ENCODE data around the gene SMTNL2.
A peak's percentile ranks its signal among the peaks of the same experiment; 100 is the strongest.
"Not testable (repeated sequence)": the region's sequence is repeated elsewhere in the genome, so short reads cannot be mapped to it uniquely, and the experiment has no call there.

Gene SMTNL2

GRCh38 chr17:4562015-4562969 lies 22.0 kb upstream of the SMTNL2 start:
- Mint-ChIP-seq H3K4me3 (peak overlapping the region; percentile 31), H3K27me3 (ENCODE audit: low read depth) (peaks cover 5% of the 10 kb centered on the region)

DNA sequence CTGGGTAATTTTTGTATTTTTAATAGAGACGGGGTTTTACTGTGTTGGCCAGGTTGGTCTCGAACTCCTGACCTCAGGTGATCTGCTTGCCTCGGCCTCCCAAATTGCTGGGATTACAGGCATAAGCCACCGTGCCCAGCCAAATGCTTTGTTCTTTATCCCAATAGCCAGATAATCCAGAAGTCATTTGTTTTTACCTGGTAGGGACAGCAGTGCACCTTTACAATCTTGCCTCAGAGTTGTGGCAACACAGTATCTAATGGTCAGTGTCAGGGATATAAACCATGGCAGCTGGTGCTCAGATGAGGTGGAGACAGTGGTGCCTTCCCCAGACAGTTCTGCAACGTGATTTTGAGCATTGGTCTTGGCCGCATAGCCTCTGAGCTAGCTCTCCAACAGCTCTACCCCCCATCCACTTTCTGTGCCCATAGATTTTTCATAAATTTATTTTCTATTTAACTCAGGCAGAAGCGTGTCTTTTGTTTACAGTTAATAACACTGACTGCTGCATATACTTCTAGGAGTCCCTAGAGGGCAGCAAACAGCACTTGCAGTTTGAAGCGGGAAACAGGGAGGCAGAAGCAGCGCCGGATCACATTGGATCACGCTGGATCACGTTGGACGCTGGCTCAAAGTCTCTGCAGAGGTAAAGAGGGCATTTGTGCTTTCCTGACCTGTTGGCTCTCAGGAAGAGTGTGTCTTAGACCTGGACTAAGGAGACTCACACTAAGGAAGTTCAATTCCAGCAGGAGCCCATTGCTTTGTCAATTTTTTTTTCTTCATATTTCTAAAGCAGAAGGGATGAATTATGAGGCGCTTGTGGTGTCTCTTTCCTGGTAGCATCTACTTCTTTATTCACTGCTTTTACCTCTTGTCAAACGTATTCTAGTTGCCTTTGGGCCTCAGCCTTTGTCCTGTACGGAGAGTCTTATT lies 18.9 kb upstream of the SMTNL2 start:
- no peaks in the 10 kb centered on the region for H3K9me3 Mint-ChIP-seq
- H3K27ac Mint-ChIP-seq, result peak overlapping the region; percentile 42
- peaks cover 15% of the 10 kb centered on the region for H3K27me3 Mint-ChIP-seq (ENCODE audit: low read depth)
- H3K36me3 Mint-ChIP-seq (ENCODE audit: low read depth), result no peaks in the 10 kb centered on the region
- no peak overlapping the region for H3K4me3 Mint-ChIP-seq
- H3K4me1 Mint-ChIP-seq (ENCODE audit: low read depth), result peaks cover 35% of the 10 kb centered on the region

More at GRCh38 chr17:4562015-4562969, 22.0 kb upstream of the SMTNL2 start:
- Mint-ChIP-seq H3K27ac (peak overlapping the region; percentile 78), H3K36me3 (ENCODE audit: low read depth) (no peaks in the 10 kb centered on the region), H3K4me1 (ENCODE audit: low read depth) (peaks cover 34% of the 10 kb centered on the region), H3K9me3 (no peaks in the 10 kb centered on the region)

DNA sequence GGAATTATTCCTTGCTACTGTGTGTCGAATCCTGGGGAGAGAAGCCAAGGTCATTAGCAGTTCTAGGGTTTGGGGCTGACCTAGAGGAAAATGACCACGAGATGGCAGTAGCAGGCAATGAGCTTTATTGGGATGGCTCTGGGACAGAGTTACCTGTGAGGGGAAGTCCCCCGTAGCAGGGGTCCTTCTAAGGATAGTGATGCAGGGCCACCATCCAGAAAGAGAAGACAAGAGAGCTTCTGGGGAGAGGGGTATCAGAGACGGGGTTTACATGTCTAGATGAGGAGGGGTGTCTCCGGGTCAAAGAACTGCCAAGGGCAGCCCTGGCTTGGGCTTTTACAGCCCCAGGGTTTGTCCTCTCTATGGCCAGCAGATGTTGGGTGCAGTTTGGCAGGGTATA lies 17.5 kb upstream of the SMTNL2 start:
- Mint-ChIP-seq H3K4me3 (no peak overlapping the region), H3K4me1 (ENCODE audit: low read depth) (peaks cover 32% of the 10 kb centered on the region), H3K27me3 (ENCODE audit: low read depth) (peaks cover 15% of the 10 kb centered on the region), H3K27ac (no peak overlapping the region), H3K9me3 (no peaks in the 10 kb centered on the region), H3K36me3 (ENCODE audit: low read depth) (no peaks in the 10 kb centered on the region)

- H3K4me3 Mint-ChIP-seq, result no peak overlapping the region
- H3K36me3 Mint-ChIP-seq (ENCODE audit: low read depth), result no peaks in the 10 kb centered on the region
- no peak overlapping the region for H3K27ac Mint-ChIP-seq
- H3K9me3 Mint-ChIP-seq, result no peaks in the 10 kb centered on the region
- peaks cover 23% of the 10 kb centered on the region for H3K4me1 Mint-ChIP-seq (ENCODE audit: low read depth)
- peaks cover 26% of the 10 kb centered on the region for H3K27me3 Mint-ChIP-seq (ENCODE audit: low read depth)
Measured at GRCh38 chr17:4569591-4569990, 14.7 kb upstream of the SMTNL2 start.

GRCh38 chr17:4572131-4572530 lies 12.2 kb upstream of the SMTNL2 start:
- Mint-ChIP-seq H3K9me3 (no peaks in the 10 kb centered on the region), H3K27me3 (ENCODE audit: low read depth) (peaks cover 24% of the 10 kb centered on the region), H3K36me3 (ENCODE audit: low read depth) (no peaks in the 10 kb centered on the region), H3K4me3 (no peak overlapping the region), H3K27ac (no peak overlapping the region), H3K4me1 (ENCODE audit: low read depth) (peaks cover 13% of the 10 kb centered on the region)

DNA sequence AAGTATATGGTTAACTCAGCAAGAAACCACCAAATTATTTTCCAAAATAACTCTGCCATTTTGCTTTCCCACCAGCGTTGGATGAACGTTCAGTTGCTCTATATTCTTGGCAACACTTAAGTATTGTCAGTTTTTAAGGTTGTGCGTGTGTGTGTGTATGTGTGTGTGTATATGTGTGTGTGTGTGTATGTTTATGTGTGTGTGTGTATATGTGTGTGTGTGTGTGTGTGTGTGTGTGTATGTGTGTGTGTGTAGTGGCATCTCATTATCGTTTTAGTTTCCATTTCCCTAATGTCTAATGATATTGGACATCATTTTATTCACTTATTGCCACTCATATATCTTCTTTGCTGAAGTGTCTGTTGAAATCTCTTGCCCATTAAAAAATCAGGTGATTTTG lies 11.2 kb upstream of the SMTNL2 start:
- no peak overlapping the region for H3K4me3 Mint-ChIP-seq
- H3K27ac Mint-ChIP-seq, result no peak overlapping the region
- H3K4me1 Mint-ChIP-seq (ENCODE audit: low read depth), result peaks cover 13% of the 10 kb centered on the region
- H3K9me3 Mint-ChIP-seq, result no peaks in the 10 kb centered on the region
- H3K27me3 Mint-ChIP-seq (ENCODE audit: low read depth), result peaks cover 24% of the 10 kb centered on the region
- H3K36me3 Mint-ChIP-seq (ENCODE audit: low read depth), result no peaks in the 10 kb centered on the region

DNA sequence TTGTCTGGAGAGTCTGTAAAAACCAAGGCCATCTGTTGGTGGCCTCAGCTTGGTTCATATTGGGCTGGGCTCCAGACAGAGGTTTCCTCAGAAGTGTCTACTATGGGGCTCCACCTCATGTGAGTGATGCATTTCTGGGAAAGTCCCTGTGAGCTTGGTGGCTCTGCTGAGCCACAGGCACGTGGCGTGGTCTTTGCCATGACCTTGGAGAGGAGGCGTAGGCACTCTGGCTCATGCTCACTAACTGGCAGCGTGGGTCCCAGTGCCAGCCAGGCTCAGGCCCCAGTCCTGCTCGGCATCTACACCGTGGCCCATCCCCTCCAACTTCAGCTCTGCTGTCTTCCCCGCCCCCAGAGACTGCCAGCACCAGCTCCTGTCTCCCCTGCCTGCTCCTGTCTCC lies 10.7 kb upstream of the SMTNL2 start:
- no peaks in the 10 kb centered on the region for H3K36me3 Mint-ChIP-seq (ENCODE audit: low read depth)
- H3K9me3 Mint-ChIP-seq, result no peaks in the 10 kb centered on the region
- H3K4me1 Mint-ChIP-seq (ENCODE audit: low read depth), result peaks cover 13% of the 10 kb centered on the region
- H3K27me3 Mint-ChIP-seq (ENCODE audit: low read depth), result peaks cover 21% of the 10 kb centered on the region
- no peak overlapping the region for H3K4me3 Mint-ChIP-seq
- H3K27ac Mint-ChIP-seq, result no peak overlapping the region

- H3K27me3 Mint-ChIP-seq (ENCODE audit: low read depth), result peaks cover 20% of the 10 kb centered on the region
- H3K27ac Mint-ChIP-seq, result no peak overlapping the region
- H3K4me3 Mint-ChIP-seq, result no peak overlapping the region
- H3K4me1 Mint-ChIP-seq (ENCODE audit: low read depth), result peaks cover 13% of the 10 kb centered on the region
- no peaks in the 10 kb centered on the region for H3K36me3 Mint-ChIP-seq (ENCODE audit: low read depth)
- H3K9me3 Mint-ChIP-seq, result no peaks in the 10 kb centered on the region
Measured at GRCh38 chr17:4574448-4575045, 9.8 kb upstream of the SMTNL2 start.

DNA sequence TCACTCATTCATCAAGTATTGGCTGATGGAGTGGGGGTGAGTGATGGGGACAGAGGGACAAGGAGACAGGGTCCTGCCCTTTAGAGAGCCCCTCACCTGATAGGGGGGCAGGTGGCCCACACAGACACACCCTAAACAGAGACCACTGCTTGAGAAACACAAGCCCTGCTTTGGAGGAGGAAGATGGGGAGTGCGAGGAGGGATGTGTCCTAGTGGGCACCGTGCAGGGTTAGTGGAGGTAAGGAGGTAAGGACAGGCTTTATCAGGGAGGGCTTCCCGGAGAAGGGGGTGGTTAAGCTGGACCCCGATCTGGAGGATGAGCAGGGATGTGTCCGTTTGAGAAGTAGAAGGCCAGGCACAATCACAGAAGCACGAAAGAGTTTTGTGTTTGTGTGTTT lies 8.2 kb upstream of the SMTNL2 start:
- H3K36me3 Mint-ChIP-seq (ENCODE audit: low read depth), result no peaks in the 10 kb centered on the region
- H3K27me3 Mint-ChIP-seq (ENCODE audit: low read depth), result peaks cover 18% of the 10 kb centered on the region
- H3K27ac Mint-ChIP-seq, result no peak overlapping the region
- no peaks in the 10 kb centered on the region for H3K9me3 Mint-ChIP-seq
- H3K4me1 Mint-ChIP-seq (ENCODE audit: low read depth), result peaks cover 12% of the 10 kb centered on the region
- H3K4me3 Mint-ChIP-seq, result no peak overlapping the region

DNA sequence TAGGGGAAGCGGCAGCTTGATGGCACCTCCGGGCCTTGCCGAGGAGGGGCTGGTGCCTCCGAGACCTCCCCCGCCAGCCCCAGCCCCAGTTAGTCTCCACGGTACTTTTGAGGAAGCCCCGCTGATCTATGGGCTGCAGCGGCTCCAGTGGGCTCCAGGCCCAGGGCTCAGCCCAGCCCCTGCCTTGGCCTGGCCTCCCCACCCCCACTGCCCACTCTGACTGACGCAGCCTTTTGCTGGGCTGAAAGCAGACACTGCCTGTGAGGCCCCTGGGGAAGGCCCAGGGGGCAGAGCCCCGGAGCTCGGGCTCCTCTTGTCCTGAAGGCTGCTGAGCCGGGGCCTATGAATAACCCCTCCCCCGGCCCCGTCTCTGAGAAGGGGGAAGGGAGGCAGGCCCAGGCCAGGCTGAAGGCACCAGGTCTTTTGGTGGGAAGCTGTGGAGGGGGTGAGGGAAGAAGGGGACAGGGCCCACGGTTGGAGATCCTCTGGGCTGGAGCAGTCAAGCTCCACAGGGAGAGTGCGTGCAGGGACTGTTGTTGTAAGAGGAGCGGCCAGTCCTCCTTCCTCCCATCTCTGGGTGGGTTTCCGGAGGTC lies 7.5 kb upstream of the SMTNL2 start:
- Mint-ChIP-seq H3K4me3 (no peak overlapping the region), H3K4me1 (ENCODE audit: low read depth) (peaks cover 12% of the 10 kb centered on the region), H3K9me3 (no peaks in the 10 kb centered on the region), H3K27ac (no peak overlapping the region), H3K36me3 (ENCODE audit: low read depth) (no peaks in the 10 kb centered on the region), H3K27me3 (ENCODE audit: low read depth) (peaks cover 22% of the 10 kb centered on the region)

- no peak overlapping the region for H3K27ac Mint-ChIP-seq
Measured at GRCh38 chr17:4577386-4577993, 6.8 kb upstream of the SMTNL2 start.

GRCh38 chr17:4578349-4578748 lies 6.0 kb upstream of the SMTNL2 start:
- H3K9me3 Mint-ChIP-seq; H3K27ac Mint-ChIP-seq; H3K4me3 Mint-ChIP-seq; H3K4me1 Mint-ChIP-seq (ENCODE audit: low read depth); H3K36me3 Mint-ChIP-seq (ENCODE audit: low read depth): not testable (repeated sequence)
- H3K27me3 Mint-ChIP-seq (ENCODE audit: low read depth), result peaks cover 24% of the 10 kb centered on the region

More at GRCh38 chr17:4577386-4577993, 6.8 kb upstream of the SMTNL2 start:
- no peaks in the 10 kb centered on the region for H3K36me3 Mint-ChIP-seq (ENCODE audit: low read depth)
- peaks cover 12% of the 10 kb centered on the region for H3K4me1 Mint-ChIP-seq (ENCODE audit: low read depth)
- no peaks in the 10 kb centered on the region for H3K9me3 Mint-ChIP-seq
- peaks cover 24% of the 10 kb centered on the region for H3K27me3 Mint-ChIP-seq (ENCODE audit: low read depth)
- H3K4me3 Mint-ChIP-seq, result no peak overlapping the region

DNA sequence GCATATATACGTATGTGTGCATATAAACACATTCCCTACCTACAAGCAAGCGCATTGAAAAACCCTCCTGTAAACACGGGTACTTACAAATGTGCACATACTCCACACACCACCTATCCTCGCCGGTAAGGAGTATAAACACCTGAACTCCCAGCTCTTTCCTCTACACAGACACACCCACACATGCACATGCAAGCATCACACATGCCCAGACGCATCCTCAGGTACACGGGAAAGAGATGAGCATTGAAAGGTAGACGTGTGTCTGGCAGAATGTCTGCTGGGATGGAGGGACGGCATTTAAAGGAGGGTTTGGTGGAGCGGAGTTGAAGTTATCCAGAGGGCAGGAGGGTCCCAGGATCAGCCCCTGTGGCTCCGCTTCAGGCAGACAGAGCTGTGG lies 4.7 kb upstream of the SMTNL2 start:
- peaks cover 29% of the 10 kb centered on the region for H3K27me3 Mint-ChIP-seq (ENCODE audit: low read depth)
- H3K4me1 Mint-ChIP-seq (ENCODE audit: low read depth), result peaks cover 2% of the 10 kb centered on the region
- H3K4me3 Mint-ChIP-seq, result no peak overlapping the region
- H3K9me3 Mint-ChIP-seq, result no peaks in the 10 kb centered on the region
- no peak overlapping the region for H3K27ac Mint-ChIP-seq
- no peaks in the 10 kb centered on the region for H3K36me3 Mint-ChIP-seq (ENCODE audit: low read depth)

- Mint-ChIP-seq H3K36me3 (ENCODE audit: low read depth) (no peaks in the 10 kb centered on the region), H3K9me3 (no peaks in the 10 kb centered on the region), H3K4me3 (no peak overlapping the region), H3K4me1 (ENCODE audit: low read depth) (peaks cover 2% of the 10 kb centered on the region), H3K27me3 (ENCODE audit: low read depth) (peaks cover 31% of the 10 kb centered on the region), H3K27ac (no peak overlapping the region)
Measured at GRCh38 chr17:4580291-4580690, 4.0 kb upstream of the SMTNL2 start.

Measured in T-helper 1 cell treated with Interleukin-12 subunit alpha and Interleukin-12 subunit beta and Interleukin-4 antibody, amounts not matched to agents 30 μg/mL and 1 μg/mL, for 36 hours (primary cell).